ENCODE measurements around the gene WDR86. TPM values are rescaled to one million over a fixed set of nuclear protein-coding genes. Genes with fewer than 3 reads are reported as not detected.

WDR86 gene
- total RNA-seq, 4 donors from 2014 or later: 17.2 to 41.5 (median 22.1) TPM

DNA sequence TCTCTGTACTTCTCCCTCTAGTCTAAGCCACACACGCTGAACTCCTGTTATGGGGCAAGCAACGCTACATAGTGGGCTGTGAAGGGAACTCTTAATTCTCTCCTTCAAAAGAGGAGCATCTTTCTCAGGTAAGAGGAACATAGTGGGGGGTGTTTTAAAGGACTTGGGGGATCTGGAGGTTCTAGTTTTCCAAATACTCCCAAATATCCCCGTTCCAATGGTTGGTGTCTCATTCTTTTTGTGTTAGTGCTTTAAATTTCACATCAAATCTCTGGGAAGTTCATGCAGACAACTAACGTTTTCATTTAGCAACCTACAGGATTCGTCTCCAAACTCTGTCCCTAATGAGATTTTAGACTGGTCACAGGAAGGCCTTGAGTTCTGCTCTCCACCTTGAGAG, 12.4 kb upstream of the WDR86 start:
- DNase-seq (ENCODE audit: low spot score) (no peak), ATAC-seq (ENCODE audit: low FRiP score) (no peak)
- TF ChIP-seq, protein P1, sequence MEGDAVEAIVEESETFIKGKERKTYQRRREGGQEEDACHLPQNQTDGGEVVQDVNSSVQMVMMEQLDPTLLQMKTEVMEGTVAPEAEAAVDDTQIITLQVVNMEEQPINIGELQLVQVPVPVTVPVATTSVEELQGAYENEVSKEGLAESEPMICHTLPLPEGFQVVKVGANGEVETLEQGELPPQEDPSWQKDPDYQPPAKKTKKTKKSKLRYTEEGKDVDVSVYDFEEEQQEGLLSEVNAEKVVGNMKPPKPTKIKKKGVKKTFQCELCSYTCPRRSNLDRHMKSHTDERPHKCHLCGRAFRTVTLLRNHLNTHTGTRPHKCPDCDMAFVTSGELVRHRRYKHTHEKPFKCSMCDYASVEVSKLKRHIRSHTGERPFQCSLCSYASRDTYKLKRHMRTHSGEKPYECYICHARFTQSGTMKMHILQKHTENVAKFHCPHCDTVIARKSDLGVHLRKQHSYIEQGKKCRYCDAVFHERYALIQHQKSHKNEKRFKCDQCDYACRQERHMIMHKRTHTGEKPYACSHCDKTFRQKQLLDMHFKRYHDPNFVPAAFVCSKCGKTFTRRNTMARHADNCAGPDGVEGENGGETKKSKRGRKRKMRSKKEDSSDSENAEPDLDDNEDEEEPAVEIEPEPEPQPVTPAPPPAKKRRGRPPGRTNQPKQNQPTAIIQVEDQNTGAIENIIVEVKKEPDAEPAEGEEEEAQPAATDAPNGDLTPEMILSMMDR (IDR thresholded peaks at IDR 0.05): no peak

DNA sequence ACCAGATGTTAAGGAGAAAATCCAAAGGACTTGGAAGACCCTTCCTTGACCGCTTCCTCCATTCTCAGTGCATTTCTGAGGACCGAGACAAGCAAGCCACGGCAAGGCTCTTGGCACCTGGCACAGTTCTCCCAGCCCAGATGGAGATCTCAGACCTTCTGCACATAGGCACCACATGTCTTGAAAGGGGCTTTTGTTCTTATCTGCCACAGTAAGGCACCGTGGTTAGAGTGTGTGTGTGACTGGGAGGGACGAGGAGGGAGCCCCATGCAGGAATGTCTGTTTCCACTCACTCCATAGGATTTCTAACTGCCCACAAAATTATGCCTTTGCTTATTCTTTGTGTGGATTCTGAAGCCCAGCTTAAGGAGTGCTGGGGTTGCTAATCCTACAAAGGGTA, 10.3 kb upstream of the WDR86 start:
- TF ChIP-seq, protein P1 (IDR thresholded peaks at IDR 0.05): no peak
- no peak for DNase-seq (ENCODE audit: low spot score)
- no peak for ATAC-seq (ENCODE audit: low FRiP score)

DNA sequence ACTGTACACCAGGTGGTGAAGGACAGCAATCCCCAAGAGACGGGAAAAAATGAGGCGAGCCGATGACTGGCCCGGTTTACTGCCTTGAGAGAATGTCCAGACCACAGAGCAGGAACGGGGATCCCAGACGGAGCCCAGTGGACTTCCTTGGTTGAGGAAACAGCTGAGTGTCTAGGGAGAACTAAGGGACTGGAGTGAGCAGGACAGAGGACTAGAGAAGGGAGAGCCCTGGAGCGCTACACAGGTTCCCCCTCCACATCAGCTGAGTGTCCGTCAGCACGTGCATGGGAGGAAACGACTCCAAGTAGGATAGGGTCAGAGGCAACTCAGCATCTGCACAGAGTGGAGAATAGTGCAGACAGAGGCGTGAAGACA, 7.1 kb upstream of the WDR86 start:
- no peak for ATAC-seq (ENCODE audit: low FRiP score)
- DNase-seq (ENCODE audit: low spot score): no peak
- TF ChIP-seq, protein P1 (IDR thresholded peaks at IDR 0.05): no peak

DNA sequence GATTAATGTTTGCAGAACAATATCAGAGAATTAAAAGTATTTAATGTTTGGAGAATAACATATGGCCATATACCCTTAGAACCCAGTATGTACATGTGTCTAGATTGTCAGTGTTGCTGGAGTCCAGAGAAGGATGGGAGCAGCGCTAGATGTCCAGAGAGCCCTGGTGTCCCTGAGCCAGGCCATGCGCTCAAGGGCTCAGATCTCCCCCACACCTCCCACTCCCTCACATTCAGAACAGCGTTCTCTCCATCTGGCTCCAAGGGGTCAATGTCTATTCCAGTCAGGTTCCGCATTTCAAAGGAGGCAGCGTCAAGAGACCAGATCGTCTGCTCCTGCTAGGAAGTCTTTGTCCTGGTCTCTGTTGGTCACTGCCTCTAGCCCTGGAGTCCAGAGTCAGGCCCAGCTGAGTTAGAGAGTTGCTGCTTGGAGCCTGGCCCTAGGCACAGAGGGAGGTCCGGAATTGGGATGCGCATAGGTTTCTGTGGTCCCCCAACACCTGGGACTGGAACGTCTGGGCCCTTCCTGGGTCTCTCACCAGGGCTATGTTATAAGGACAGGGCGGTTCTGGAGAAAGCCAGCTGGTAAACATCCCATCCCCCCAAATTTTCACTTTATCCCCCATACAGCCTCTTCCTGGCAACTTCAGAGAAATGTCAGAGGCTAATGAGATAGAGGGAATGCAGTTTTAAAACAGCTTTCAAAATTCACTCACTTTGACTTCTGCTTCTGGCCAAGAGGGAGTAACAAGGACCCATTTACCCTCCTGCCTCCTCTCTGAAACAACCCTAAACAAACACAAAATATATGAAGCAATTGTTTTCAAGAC, 6.5 kb upstream of the WDR86 start:
- TF ChIP-seq, protein P1 (IDR thresholded peaks at IDR 0.05): no peak
- ATAC-seq (ENCODE audit: low FRiP score): no peak
- DNase-seq (ENCODE audit: low spot score): no peak

DNA sequence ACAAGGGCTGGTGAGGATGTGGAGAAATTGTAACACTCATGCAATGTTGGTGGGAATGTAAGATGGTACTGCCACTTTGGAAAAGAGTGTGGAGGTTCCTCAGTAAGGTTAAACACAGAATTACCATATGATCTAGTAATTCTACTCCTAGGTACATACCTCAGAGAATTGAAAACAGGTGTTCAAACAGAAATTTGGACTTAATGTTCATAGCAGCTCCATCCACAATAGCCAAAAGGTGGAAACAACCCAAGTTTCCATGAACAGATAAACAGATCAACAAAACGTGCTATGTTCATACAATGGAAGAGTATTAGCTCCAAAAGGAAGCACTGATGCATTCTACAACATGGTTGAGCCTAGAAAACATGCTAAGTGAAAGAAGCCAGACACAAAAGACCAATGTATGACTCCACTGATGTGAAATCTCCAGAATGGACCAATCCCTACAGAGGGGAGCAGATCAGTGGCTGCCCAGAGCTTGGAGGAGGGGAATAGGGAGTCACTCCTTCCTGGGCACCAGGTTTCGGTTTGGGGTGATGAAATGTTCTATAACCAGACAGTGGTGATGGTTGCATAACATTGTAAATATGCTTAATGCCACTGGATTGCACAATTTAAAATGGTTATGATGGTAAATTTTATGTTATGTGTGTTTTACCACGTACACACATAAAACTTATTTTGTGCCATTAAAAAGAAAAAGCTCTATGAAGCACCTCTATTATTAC, 5.7 kb upstream of the WDR86 start:
- DNase-seq (ENCODE audit: low spot score): no peak
- TF ChIP-seq, protein P1 (IDR thresholded peaks at IDR 0.05): no peak
- peak; percentile 51 for ATAC-seq (ENCODE audit: low FRiP score)

DNA sequence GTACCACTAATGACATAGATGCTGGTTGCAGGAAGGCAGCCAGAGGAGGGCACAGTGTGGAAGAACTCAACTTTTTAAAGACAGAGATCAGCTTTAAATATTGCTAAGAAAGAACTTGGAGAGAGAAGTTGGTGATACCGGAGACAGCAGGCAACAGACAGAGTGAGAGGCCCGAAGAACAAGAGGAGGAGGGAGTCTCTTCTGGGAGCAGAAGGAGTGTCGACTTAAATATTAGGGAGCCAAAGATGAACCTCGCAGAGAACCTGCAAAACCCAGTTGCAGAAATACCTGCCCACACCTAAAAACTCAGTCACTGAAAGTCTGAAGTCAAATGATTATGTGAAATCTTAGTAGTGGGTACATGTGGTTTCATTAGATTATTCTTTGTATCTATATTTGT, 3.4 kb upstream of the WDR86 start:
- TF ChIP-seq, protein P1 (IDR thresholded peaks at IDR 0.05): no peak
- DNase-seq (ENCODE audit: low spot score) (no peak), ATAC-seq (ENCODE audit: low FRiP score) (no peak)

All from omental fat pad (tissue), 4 donors.